HFF-Myc (cell line): Measurements from ENCODE around the gene LILRB1.

Experiments
- DNase-seq: peaks from one replicate; pipeline ENCODE4 v3.0.0-alpha.2; 2011; ENCODE audit warnings: low read depth; ENCODE audit errors: extremely low read depth
- H3K4me3 ChIP-seq: replicated peaks from 2 replicates; pipeline ENCODE4 v1.5.1; 2011; ENCODE audit warnings: low read depth, mild to moderate bottlenecking, control low read depth, low read length
- CTCF ChIP-seq: IDR thresholded peaks from 2 replicates; pipeline ENCODE4 v1.5.1; 2012; ENCODE audit warnings: mild to moderate bottlenecking, low read depth, low read length, control low read depth; ENCODE audit errors: missing control alignments

Gene LILRB1

GRCh38 chr19:54644056-54644455 lies 13.8 kb downstream of the LILRB1 start:
- TF ChIP-seq CTCF: no peak
- no peak overlapping the region for H3K4me3 ChIP-seq
- no peak for DNase-seq

DNA sequence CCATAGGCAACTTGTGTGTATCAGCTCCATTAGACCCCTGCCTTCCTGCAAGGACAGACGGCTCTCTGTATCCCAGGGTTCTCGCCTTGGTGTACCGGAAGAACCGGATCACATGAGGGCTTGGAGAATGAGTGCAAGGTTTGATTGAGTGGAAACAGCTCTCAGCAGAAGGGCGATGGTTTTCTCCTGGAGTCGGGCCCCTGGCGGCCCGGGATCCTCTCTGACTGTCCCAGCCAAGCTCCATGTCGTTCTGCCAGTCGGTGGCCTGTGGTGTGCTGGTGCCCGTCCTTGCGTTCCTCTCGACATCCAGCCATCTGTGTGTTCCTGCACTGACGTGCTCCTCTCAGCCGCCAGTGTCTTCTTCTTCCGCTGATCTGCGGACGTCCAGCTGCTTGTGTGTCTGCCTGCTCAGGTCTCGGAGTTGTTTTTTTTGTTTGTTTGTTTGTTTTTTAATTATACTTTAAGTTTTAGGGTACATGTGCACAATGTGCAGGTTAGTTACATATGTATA lies 16.1 kb downstream of the LILRB1 start:
- no peak overlapping the region for H3K4me3 ChIP-seq
- no peak for DNase-seq
- no peak for TF ChIP-seq CTCF

DNA sequence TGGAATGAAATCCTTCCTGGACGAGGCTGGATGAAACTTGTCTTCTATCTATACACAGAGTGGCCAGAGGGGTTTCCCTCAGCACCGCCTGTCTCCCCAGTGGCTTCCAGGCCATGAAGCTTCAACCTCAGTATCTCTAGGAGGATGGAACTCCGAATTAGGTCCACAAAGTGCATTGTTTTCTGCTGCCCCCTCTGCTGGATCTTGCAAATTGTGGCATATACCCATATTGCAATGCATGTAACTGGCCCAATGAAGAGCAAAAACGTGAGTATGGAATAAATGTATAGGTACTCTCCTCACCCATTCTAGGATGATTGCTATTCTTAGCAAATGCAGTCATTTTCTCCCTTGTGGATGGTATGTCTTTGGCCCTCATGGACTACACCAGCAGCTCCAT lies 17.8 kb downstream of the LILRB1 start:
- no peak overlapping the region for H3K4me3 ChIP-seq
- no peak for TF ChIP-seq CTCF
- DNase-seq: no peak

DNA sequence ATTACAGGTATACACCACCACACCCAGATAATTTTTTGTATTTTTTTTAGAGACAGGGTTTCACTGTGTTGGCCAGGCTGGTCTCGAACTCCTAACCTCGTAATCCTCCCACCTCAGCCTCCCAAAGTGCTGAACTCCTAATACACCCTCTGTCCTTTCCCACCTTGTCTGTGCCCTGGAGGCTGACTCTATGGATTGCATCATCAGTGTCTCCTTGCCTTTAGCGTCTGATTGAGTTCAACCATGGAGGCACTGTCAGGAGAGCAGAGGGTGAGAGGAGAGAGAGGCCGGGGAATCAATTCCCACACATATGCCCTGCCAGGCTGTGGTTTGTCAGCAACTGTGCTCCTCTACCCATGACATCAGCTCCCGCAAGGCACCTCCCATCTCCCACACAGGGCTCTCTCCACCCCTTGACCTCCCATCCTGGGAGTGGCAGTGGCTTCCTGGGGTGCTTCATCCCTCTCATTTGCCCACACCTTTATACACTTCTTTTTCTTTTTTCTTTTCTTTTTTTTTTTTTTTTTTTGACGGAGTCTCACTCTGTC lies 19.9 kb downstream of the LILRB1 start:
- TF ChIP-seq CTCF: no peak
- DNase-seq: no peak
- H3K4me3 ChIP-seq: no peak overlapping the region

DNA sequence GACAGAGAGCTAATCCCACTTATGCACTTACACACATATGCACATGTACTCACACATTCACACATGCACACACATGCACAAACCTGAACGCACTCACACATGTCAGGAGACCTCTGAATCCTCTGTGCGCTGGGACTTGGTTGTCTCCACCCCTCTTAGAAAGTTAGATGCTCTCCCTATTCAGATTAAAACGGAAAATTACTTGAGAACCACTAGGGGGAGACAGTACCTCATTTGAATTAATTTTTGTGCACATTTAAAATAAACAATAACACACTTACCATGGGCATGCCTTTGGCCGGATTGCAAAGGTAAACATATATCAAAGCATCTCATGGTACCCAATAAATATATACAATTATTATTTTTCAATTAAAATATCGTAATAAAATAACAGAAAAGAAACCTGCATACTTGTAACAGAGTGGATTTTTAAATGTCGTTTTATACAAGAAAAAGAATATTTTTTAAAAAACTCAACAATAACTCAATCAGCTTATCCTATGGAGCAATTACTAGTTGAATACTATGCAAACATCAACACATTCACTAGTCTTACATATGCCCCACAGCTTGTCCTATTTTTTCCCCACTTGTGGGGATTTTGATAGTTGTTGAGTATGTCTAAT lies 23.0 kb downstream of the LILRB1 start:
- no peak overlapping the region for H3K4me3 ChIP-seq
- DNase-seq: no peak

DNA sequence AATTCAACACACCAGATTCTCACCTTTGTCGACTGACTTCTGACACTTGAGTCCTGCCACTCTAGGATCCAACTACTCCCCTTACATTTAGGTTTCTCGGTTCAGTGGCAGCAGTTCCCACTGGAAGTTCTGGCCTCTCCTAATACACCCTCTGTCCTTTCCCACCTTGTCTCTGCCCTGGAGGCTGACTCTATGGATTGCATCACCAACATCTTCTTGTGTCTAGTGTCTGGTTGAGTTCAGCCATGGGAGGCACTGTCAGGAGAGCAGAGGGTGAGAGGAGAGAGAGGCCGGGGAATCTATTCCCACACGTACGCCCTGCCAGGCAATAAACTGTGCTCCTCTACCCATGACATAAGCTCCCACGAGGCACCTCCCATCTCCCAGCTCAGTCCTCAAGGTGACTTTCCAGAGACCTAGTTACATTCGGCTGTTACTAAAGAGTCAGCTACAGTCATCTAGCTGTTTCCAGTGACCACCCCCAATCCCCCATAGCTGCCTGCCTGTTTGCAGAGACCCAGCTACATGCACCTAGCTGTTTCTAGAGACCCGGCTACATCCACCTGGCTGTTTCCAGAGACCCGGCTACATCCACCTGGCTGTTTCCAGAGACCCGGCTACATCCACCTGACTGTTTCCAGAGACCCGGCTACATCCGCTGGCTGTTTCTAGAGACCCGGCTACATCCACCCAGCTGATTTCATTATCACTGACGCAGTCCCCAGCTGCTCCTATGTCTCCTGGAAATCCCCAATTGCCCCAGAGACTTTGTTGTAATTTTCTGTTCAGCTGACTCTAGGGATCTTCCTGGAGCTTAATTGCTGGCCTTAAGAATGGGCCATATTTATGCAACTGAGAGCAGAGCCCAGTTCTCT lies 24.4 kb downstream of the LILRB1 start:
- no peak for DNase-seq
- H3K4me3 ChIP-seq: no peak overlapping the region
- TF ChIP-seq CTCF: no peak

More for the DNA sequence above, 23.0 kb downstream of the LILRB1 start:
- peak; percentile 31 for TF ChIP-seq CTCF
